ENCODE data around the gene POFUT1. TPM values are rescaled to one million over a fixed set of nuclear protein-coding genes. Genes with fewer than 3 reads are reported as not detected.

Gene POFUT1
- total and polyA plus RNA-seq, 9 of the 15 experiments (the other 6 are each of a cell fraction or from before 2014, with no cell fraction given) = 3.5 to 44.7 (median 23.5) TPM

GRCh38 chr20:32191873-32192272 lies 15.8 kb upstream of the POFUT1 start:
- 0 out of 2 replicates have a peak, but pooled peaks cover under 1% of the 10 kb centered on the region for H4K20me1 ChIP-seq (replicated peaks; ENCODE audit: control insufficient read depth, insufficient read depth, low read length)
- no peak for ATAC-seq
- DNase-seq (ENCODE audit: extremely low read depth in 1 of 4, low spot score in 3 of 4) = no peak
- no peak overlapping the region for H3K4me3 ChIP-seq
- no peak overlapping the region for H3K27ac ChIP-seq (ENCODE audit: extremely low read depth, low read depth, low read length)
- H2AFZ ChIP-seq (ENCODE audit: low read depth, low read length) = no peak overlapping the region
- no peaks in the 10 kb centered on the region for H3K79me2 ChIP-seq (ENCODE audit: control insufficient read depth, insufficient read depth, low read length)
- H3K9ac ChIP-seq (ENCODE audit: insufficient read depth in 1 of 2, low read depth in 2 of 2, low read length in 2 of 2) = no peak overlapping the region
- H3K36me3 ChIP-seq (ENCODE audit: control insufficient read depth, insufficient read depth, low read length) = peaks cover 30% of the 10 kb centered on the region
- FAIRE-seq = no peak
- in situ Hi-C loops (cut with MboI) = no loop called here
- ChIA-PET POLR2A (interaction anchor here (1.2 to 1.4 kb wide), 2 partner anchors 13 to 247 kb away, joined by 4 to 6 read pairs; no protein-coding TSS in a partner anchor), CTCF (ENCODE audit: low intra/inter-chr PET ratio) (no interaction called here)
- no peaks in the 10 kb centered on the region for H3K9me1 ChIP-seq (ENCODE audit: control insufficient read depth, insufficient read depth, low read length)
- TF ChIP-seq ZNF24 (IDR thresholded peaks at IDR 0.05) = no peak
- BruUV-seq (replicated peaks) = no TSS peak
- H3K4me1 ChIP-seq (replicated peaks in 1 of 2; ENCODE audit: control insufficient read depth in 2 of 2, insufficient read depth in 2 of 2, low read length in 2 of 2) = peaks cover 0 to 2% of the 10 kb centered on the region in 2 experiments; a peak in 1 of 5 replicates
- no peaks in the 10 kb centered on the region for H3K9me3 ChIP-seq (replicated peaks; ENCODE audit: control insufficient read depth, insufficient read depth, low read depth, low read length)
- intact Hi-C loops (cut with micrococcal nuclease) = no loop called here
- no peaks in the 10 kb centered on the region for H3K27me3 ChIP-seq (ENCODE audit: control insufficient read depth in 2 of 2, insufficient read depth in 2 of 2, low read length in 2 of 2)
- no peak overlapping the region for H3K4me2 ChIP-seq (ENCODE audit: insufficient read depth, low read length)

- no peak for TF ChIP-seq CEBPB (tag; IDR thresholded peaks at IDR 0.05)
- TF ChIP-seq NONO (IDR thresholded peaks at IDR 0.05; ENCODE audit: low read depth in 2 of 2, low read length in 1 of 2) = no peak
- TF ChIP-seq SLC30A9 (CRISPR knock-in tag; IDR thresholded peaks at IDR 0.05) = no peak
- TF ChIP-seq EP400 (IDR thresholded peaks at IDR 0.05) = no peak
- no peak for TF ChIP-seq ZNF551 (CRISPR knock-in tag; IDR thresholded peaks at IDR 0.05)
- TF ChIP-seq DNMT1 (IDR thresholded peaks at IDR 0.05) = no peak
- no peak for TF ChIP-seq SRSF1 (IDR thresholded peaks at IDR 0.05; ENCODE audit: low read depth, low read length)
- no peak for TF ChIP-seq MXI1 (IDR thresholded peaks at IDR 0.05; ENCODE audit: low read depth, low read length)
- no peak for TF ChIP-seq ZNF507 (tag; conservative IDR thresholded peaks at IDR 0.05)
- TF ChIP-seq HDAC6 (IDR thresholded peaks at IDR 0.05; ENCODE audit: low read depth, low read length) = no peak
- no peak for TF ChIP-seq ZNF644 (tag; IDR thresholded peaks at IDR 0.05; ENCODE audit: low read depth)
- no peak overlapping the region for H3K4me3 ChIP-seq
- no peak for FAIRE-seq
- no peaks in the 10 kb centered on the region for H3K9me3 ChIP-seq (replicated peaks; ENCODE audit: control insufficient read depth, insufficient read depth, low read depth, low read length)
- no peak overlapping the region for H3K4me2 ChIP-seq (ENCODE audit: insufficient read depth, low read length)
- H3K9me1 ChIP-seq (ENCODE audit: control insufficient read depth, insufficient read depth, low read length) = no peaks in the 10 kb centered on the region
- H3K79me2 ChIP-seq (ENCODE audit: control insufficient read depth, insufficient read depth, low read length) = no peaks in the 10 kb centered on the region; the same call in 2 of the 3 replicates
- WGBS (ENCODE audit: insufficient coverage, low coverage, missing lambda C conversion rate) = 73% methylated on average over 3 of the region's 3 CpGs
- POLR2A ChIA-PET = interaction anchor here (0.8 to 1.6 kb wide), 3 partner anchors 9 to 12 kb away, joined by 3 to 5 read pairs (median 4); no protein-coding TSS in a partner anchor
- H3K36me3 ChIP-seq (ENCODE audit: control insufficient read depth, insufficient read depth, low read length) = peaks cover 38% of the 10 kb centered on the region
- DNase-seq (ENCODE audit: extremely low read depth in 1 of 4, low spot score in 3 of 4) = no peak
- no peak for ATAC-seq
- H3K27ac ChIP-seq (ENCODE audit: extremely low read depth, low read depth, low read length) = no peak overlapping the region
- CTCF ChIA-PET (ENCODE audit: low intra/inter-chr PET ratio) = no interaction called here
- peaks cover 0 to 2% of the 10 kb centered on the region in 2 experiments; a peak in 1 of 5 replicates for H3K4me1 ChIP-seq (replicated peaks in 1 of 2; ENCODE audit: control insufficient read depth in 2 of 2, insufficient read depth in 2 of 2, low read length in 2 of 2)
- H2AFZ ChIP-seq (ENCODE audit: low read depth, low read length) = no peak overlapping the region
- 0 out of 2 replicates have a peak, but pooled peaks cover 5% of the 10 kb centered on the region for H4K20me1 ChIP-seq (replicated peaks; ENCODE audit: control insufficient read depth, insufficient read depth, low read length)
- no peaks in the 10 kb centered on the region for H3K27me3 ChIP-seq (ENCODE audit: control insufficient read depth in 2 of 2, insufficient read depth in 2 of 2, low read length in 2 of 2)
- in situ Hi-C loops (cut with MboI) (no loop called here), intact Hi-C loops (cut with micrococcal nuclease) (no loop called here)
- H3K9ac ChIP-seq (ENCODE audit: insufficient read depth in 1 of 2, low read depth in 2 of 2, low read length in 2 of 2) = no peak overlapping the region
- BruUV-seq (replicated peaks) = no TSS peak
Observed at GRCh38 chr20:32192698-32193097, 15.0 kb upstream of the POFUT1 start.

Measured in K562 (cell line).